GM19468 (cell line): ENCODE data around the gene MAML3.
"Not testable (repeated sequence)": the region's sequence is repeated elsewhere in the genome, so short reads cannot be mapped to it uniquely, and the experiment has no call there.

Experiments
- ATAC-seq: cut with Tn5 transposase; IDR thresholded peaks from one replicate; pipeline ENCODE4 v1.9.1; 2021; ENCODE audit warnings: mild to moderate bottlenecking, moderate library complexity, moderate number of reproducible peaks; ENCODE audit not compliant: unreplicated experiment; ENCODE audit errors: extremely low read depth

MAML3 gene

GRCh38 chr4:139728840-139729239, 425.1 kb downstream of the MAML3 start:
- ATAC-seq: no peak

GRCh38 chr4:139728146-139728545, 425.8 kb downstream of the MAML3 start:
- ATAC-seq: no peak

- no peak for ATAC-seq
Measured at GRCh38 chr4:139726615-139727014, 427.4 kb downstream of the MAML3 start.

GRCh38 chr4:139725236-139725635, 428.7 kb downstream of the MAML3 start:
- ATAC-seq: no peak

GRCh38 chr4:139721789-139722188, 432.2 kb downstream of the MAML3 start:
- no peak for ATAC-seq

GRCh38 chr4:139720806-139721205, 433.2 kb downstream of the MAML3 start:
- no peak for ATAC-seq

GRCh38 chr4:139719381-139720101, 434.4 kb downstream of the MAML3 start:
- no peak for ATAC-seq

- ATAC-seq: no peak
Measured at GRCh38 chr4:139718833-139719232, 435.2 kb downstream of the MAML3 start.

- ATAC-seq: no peak
Measured at GRCh38 chr4:139718358-139718757, 435.6 kb downstream of the MAML3 start.

GRCh38 chr4:139715746-139716391, 438.1 kb downstream of the MAML3 start:
- ATAC-seq: no peak

- no peak for ATAC-seq
Measured at GRCh38 chr4:139712882-139713281, 441.1 kb downstream of the MAML3 start.

- no peak for ATAC-seq
Measured at GRCh38 chr4:139711461-139711860, 442.5 kb downstream of the MAML3 start.

GRCh38 chr4:139710073-139710472, 443.9 kb downstream of the MAML3 start:
- no peak for ATAC-seq

GRCh38 chr4:139709660-139710059, 444.3 kb downstream of the MAML3 start:
- ATAC-seq: no peak

GRCh38 chr4:139704915-139705485, 449.0 kb downstream of the MAML3 start:
- no peak for ATAC-seq

GRCh38 chr4:139700568-139700967, 453.4 kb downstream of the MAML3 start:
- ATAC-seq: no peak

- ATAC-seq: not testable (repeated sequence)
Measured at GRCh38 chr4:139698167-139698925, 455.6 kb downstream of the MAML3 start.

GRCh38 chr4:139696491-139696890, 457.5 kb downstream of the MAML3 start:
- no peak for ATAC-seq

GRCh38 chr4:139694522-139695107, 459.4 kb downstream of the MAML3 start:
- no peak for ATAC-seq

- ATAC-seq: no peak
Measured at GRCh38 chr4:139692309-139693012, 461.5 kb downstream of the MAML3 start.
